ENCODE data around the gene CDC42BPA. TPM values are rescaled to one million over a fixed set of nuclear protein-coding genes. Genes with fewer than 3 reads are reported as not detected.
A peak's percentile ranks its signal among the peaks of the same experiment; 100 is the strongest.

The CDC42BPA gene
- total RNA-seq, 1 donor from 2014 or later: 61.6 TPM

DNA sequence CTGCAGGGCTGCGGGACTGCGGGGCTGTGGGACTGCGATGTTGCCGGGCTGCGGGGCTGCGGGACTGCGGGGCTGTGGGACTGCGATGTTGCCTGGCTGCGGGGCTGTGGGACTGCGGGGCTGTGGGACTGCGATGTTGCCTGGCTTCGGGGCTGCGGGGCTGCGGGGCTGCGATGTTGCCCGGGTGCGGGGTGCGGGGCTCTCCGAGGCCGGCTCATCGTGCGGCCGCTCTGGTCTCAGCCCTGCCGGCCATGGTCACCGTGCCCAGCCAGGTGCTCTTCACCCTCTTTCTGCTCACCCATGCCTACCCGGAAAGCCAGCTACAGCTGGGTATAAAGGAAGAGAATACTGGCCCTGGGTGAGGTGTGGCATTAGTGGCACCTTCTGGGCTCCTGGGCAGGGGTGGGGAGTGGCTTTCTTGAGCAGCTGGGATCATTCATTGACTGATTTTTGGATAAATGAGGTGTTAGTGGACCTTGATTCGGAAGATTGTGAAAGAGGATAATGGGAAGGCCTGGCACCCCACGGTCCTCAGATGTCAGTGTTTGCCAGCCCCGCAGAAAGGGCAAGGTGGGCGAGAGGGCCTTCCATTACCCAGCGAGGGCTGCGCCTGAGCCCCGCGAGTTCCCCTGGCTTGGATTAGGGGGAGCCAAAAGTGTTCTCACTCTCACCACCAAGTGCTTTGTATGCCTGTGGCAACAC lies 341.9 kb downstream of the CDC42BPA start:
- Mint-ChIP-seq H3K4me1 (ENCODE audit: low read depth) (peaks cover 16% of the 10 kb centered on the region), H3K36me3 (ENCODE audit: low read depth) (peaks cover 7% of the 10 kb centered on the region), H3K27me3 (ENCODE audit: low read depth) (no peaks in the 10 kb centered on the region), H3K27ac (ENCODE audit: unreplicated experiment) (no peak overlapping the region), H3K9me3 (ENCODE audit: low read depth) (peaks cover 8% of the 10 kb centered on the region), H3K4me3 (ENCODE audit: unreplicated experiment) (no peak overlapping the region)
- TF ChIP-seq, protein P1, sequence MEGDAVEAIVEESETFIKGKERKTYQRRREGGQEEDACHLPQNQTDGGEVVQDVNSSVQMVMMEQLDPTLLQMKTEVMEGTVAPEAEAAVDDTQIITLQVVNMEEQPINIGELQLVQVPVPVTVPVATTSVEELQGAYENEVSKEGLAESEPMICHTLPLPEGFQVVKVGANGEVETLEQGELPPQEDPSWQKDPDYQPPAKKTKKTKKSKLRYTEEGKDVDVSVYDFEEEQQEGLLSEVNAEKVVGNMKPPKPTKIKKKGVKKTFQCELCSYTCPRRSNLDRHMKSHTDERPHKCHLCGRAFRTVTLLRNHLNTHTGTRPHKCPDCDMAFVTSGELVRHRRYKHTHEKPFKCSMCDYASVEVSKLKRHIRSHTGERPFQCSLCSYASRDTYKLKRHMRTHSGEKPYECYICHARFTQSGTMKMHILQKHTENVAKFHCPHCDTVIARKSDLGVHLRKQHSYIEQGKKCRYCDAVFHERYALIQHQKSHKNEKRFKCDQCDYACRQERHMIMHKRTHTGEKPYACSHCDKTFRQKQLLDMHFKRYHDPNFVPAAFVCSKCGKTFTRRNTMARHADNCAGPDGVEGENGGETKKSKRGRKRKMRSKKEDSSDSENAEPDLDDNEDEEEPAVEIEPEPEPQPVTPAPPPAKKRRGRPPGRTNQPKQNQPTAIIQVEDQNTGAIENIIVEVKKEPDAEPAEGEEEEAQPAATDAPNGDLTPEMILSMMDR (IDR thresholded peaks at IDR 0.05): no peak
- DNase-seq (ENCODE audit: low spot score): no peak

DNA sequence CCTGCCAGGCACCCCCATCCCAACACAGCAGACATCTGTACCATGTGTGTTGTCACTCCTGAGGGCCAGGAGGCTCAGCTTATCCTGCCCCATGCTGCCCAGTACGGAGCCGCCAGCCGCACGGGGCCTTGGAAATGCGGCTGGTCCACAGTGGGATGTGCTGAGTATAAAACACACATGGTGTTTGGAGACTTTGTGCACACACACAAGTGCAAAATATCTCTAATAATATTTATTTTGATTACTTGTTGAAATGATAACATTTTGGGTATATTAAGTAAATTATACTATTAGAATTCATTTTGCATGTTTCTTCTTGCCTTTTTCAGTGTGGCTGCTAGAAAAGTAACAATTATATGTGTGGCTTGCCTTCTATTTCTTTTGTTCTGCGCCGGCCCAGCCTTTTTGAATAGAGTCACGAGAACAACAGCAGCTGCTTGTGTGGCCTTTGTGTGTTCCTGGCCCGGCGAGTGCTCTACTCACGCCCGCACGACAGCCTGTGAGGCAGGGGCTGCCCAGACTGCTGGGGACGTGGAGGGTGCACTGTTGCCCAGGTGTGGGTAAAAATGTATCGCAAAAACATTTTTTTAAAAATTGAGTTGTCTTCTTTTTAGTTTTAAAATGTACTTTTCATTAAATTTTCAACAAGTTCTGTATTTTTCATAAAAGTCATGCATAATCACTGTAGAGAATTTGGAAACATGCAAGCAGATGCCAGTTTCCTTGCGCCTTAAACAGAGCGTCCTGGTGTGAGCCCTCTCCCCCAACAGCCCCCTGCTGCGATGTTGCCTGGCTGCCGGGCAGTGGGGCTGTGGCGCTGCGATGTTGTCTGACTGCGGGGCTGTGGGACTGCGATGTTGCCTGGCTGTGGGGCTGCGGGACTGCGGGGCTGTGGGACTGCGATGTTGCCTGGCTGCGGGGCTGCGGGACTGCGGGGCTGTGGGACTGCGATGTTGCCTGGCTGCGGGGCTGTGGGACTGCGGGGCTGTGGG lies 342.7 kb downstream of the CDC42BPA start:
- Mint-ChIP-seq H3K36me3 (ENCODE audit: low read depth) (peaks cover 7% of the 10 kb centered on the region), H3K27ac (ENCODE audit: unreplicated experiment) (no peak overlapping the region), H3K9me3 (ENCODE audit: low read depth) (peaks cover 9% of the 10 kb centered on the region), H3K4me1 (ENCODE audit: low read depth) (peaks cover 16% of the 10 kb centered on the region), H3K4me3 (ENCODE audit: unreplicated experiment) (no peak overlapping the region), H3K27me3 (ENCODE audit: low read depth) (no peaks in the 10 kb centered on the region)
- TF ChIP-seq, protein P1 (IDR thresholded peaks at IDR 0.05): no peak
- no peak for DNase-seq (ENCODE audit: low spot score)

DNA sequence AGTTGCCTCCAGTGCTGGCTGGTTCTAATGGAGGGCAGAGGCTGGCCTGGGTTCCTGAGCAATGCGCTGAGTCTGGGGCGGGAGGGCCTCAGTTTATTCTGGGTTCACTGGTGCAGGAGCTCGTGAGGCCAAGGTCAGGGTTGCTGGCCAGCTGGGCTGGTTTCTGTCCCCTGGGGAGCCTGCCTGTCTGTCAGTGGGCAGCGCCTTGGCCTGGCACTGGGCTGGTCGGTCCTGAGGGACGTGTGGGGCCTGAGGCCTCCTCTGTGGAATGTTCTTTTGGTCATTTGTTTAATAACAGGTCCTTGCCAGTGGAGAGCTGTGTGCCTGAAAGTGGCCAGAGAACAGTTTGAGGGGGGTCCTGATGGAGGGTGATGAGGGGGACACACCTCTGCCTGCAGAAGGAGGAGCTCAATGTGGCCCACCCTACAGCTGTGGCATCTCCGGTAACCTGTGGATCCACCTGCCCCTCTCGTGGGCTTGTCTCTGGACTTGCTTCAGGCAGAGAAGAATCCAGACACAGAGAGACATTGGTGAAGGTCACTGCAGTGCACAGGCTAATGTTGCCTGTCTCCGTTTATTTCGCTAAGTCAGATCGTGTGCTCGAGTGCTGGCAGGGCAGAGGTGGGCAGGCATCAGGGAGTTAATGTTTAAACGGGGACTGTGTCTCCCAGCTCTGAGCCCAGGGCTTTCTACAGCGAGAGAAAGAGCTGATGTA lies 343.6 kb downstream of the CDC42BPA start:
- peak overlapping the region; percentile 83 for H3K27ac Mint-ChIP-seq (ENCODE audit: unreplicated experiment)
- peaks cover 9% of the 10 kb centered on the region for H3K9me3 Mint-ChIP-seq (ENCODE audit: low read depth)
- H3K4me1 Mint-ChIP-seq (ENCODE audit: low read depth): peaks cover 16% of the 10 kb centered on the region

DNA sequence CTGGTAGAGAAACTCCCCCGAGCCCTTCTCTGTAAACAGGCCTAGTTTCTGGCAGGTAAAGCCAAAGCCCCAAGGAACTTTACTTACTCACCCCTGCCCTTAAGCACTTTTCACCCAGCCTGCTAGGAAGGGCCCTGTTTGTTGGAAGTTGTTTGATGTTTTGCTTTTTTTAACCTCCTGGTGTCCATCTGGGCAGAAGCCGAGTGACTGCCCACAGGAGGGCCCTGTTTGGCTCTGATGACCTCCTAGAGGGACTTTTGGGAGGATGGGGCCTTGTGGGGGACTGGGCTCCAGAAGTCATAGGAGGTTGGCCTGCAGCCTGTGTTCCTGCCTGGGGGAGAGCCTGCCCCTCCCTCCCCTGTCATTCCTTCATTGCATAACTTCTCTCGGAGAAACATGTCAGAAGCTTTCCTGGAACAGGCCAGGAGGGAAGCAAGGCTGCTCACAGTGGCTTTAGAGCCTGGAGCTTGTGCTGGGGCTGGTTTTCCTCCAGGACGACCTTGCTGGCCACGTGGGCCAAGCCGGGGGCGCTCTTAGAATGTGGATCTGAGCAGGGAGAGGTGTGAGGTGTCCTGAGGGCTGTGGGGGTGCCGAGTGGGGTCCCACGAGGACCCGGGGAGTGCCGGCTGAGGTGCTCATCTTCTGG lies 344.3 kb downstream of the CDC42BPA start:
- peaks cover 10% of the 10 kb centered on the region for H3K36me3 Mint-ChIP-seq (ENCODE audit: low read depth)
- DNase-seq (ENCODE audit: low spot score): no peak
- no peak overlapping the region for H3K4me3 Mint-ChIP-seq (ENCODE audit: unreplicated experiment)
- H3K27ac Mint-ChIP-seq (ENCODE audit: unreplicated experiment): peak overlapping the region; percentile 83
- H3K9me3 Mint-ChIP-seq (ENCODE audit: low read depth): peaks cover 9% of the 10 kb centered on the region
- TF ChIP-seq, protein P1 (IDR thresholded peaks at IDR 0.05): no peak
- H3K4me1 Mint-ChIP-seq (ENCODE audit: low read depth): peaks cover 16% of the 10 kb centered on the region
- H3K27me3 Mint-ChIP-seq (ENCODE audit: low read depth): no peaks in the 10 kb centered on the region

More for the DNA sequence above, 343.6 kb downstream of the CDC42BPA start:
- DNase-seq (ENCODE audit: low spot score): no peak
- TF ChIP-seq, protein P1 (IDR thresholded peaks at IDR 0.05): no peak
- H3K27me3 Mint-ChIP-seq (ENCODE audit: low read depth): no peaks in the 10 kb centered on the region
- H3K36me3 Mint-ChIP-seq (ENCODE audit: low read depth): peaks cover 7% of the 10 kb centered on the region
- no peak overlapping the region for H3K4me3 Mint-ChIP-seq (ENCODE audit: unreplicated experiment)

Measured in chondrocyte (in vitro differentiated cells).